Stimulated activated CD4-positive, alpha-beta T cell treated with anti-CD3 and anti-CD28 coated beads, Interleukin-12 subunit alpha, Interleukin-12 subunit beta, amount 100 ng/mL, for 4 hours (primary cell): ENCODE results near the gene KLHL24.
"Not testable (repeated sequence)": the region's sequence is repeated elsewhere in the genome, so short reads cannot be mapped to it uniquely, and the experiment has no call there.

Experiments used
- DNase-seq: peaks from one replicate; pipeline ENCODE4 v3.0.0-alpha.2; 2020

Gene KLHL24

GRCh38 chr3:183636221-183637105 is 1.0 kb downstream of the KLHL24 start:
- peak; percentile 84 for DNase-seq

- no peak for DNase-seq
These were observed 1.7 kb downstream of the KLHL24 start for GRCh38 chr3:183637106-183637486.

- not testable (repeated sequence) for DNase-seq
These were observed 2.2 kb downstream of the KLHL24 start for GRCh38 chr3:183637633-183638032.

GRCh38 chr3:183638101-183638852 is 2.9 kb downstream of the KLHL24 start:
- no peak for DNase-seq

- not testable (repeated sequence) for DNase-seq
These were observed 5.2 kb downstream of the KLHL24 start for GRCh38 chr3:183640635-183641034.

GRCh38 chr3:183641882-183642281 is 6.5 kb downstream of the KLHL24 start:
- no peak for DNase-seq

- DNase-seq, result no peak
These were observed 8.8 kb downstream of the KLHL24 start for GRCh38 chr3:183644244-183644643.

- DNase-seq, result no peak
These were observed 9.8 kb downstream of the KLHL24 start for GRCh38 chr3:183645254-183645653.

- no peak for DNase-seq
These were observed 15.1 kb downstream of the KLHL24 start for GRCh38 chr3:183650554-183650953.

- DNase-seq, result no peak
These were observed 18.0 kb downstream of the KLHL24 start for GRCh38 chr3:183653209-183654064.

- DNase-seq, result no peak
These were observed 19.3 kb downstream of the KLHL24 start for GRCh38 chr3:183654727-183655126.

GRCh38 chr3:183662099-183662498 is 26.7 kb downstream of the KLHL24 start:
- no peak for DNase-seq

GRCh38 chr3:183664913-183665381 is 29.5 kb downstream of the KLHL24 start:
- no peak for DNase-seq

- no peak for DNase-seq
These were observed 44.6 kb downstream of the KLHL24 start for GRCh38 chr3:183680061-183680460.

GRCh38 chr3:183687705-183688104 is 52.3 kb downstream of the KLHL24 start:
- DNase-seq, result no peak

- DNase-seq, result no peak
These were observed 53.5 kb downstream of the KLHL24 start for GRCh38 chr3:183688874-183689273.

- DNase-seq, result not testable (repeated sequence)
These were observed 54.2 kb downstream of the KLHL24 start for GRCh38 chr3:183689621-183690020.

GRCh38 chr3:183690402-183690995 is 55.1 kb downstream of the KLHL24 start:
- DNase-seq, result no peak

GRCh38 chr3:183692436-183692835 is 57.0 kb downstream of the KLHL24 start:
- DNase-seq, result no peak

GRCh38 chr3:183695569-183696364 is 60.3 kb downstream of the KLHL24 start:
- DNase-seq, result no peak

- no peak for DNase-seq
These were observed 61.7 kb downstream of the KLHL24 start for GRCh38 chr3:183697123-183697609.
